Psoas muscle (tissue), 8 donors: ENCODE data around the gene NOP56. TPM values are rescaled to one million over a fixed set of nuclear protein-coding genes. Genes with fewer than 3 reads are reported as not detected.

Experiments
- ATAC-seq, 4 donors: fragments of 200-7000 bp; cut with Tn5 transposase; one replicate each; pipeline ENCODE4 v1.9.1; 2020; ENCODE audit warnings: moderate library complexity in 3 of 4, mild to moderate bottlenecking in 2 of 4
- DNase-seq, 2 donors: peaks; one replicate each; pipeline ENCODE4 v3.0.0-alpha.2; 2020
- H3K27ac ChIP-seq: fragments of 200-600 bp; one replicate; pipeline ENCODE4 v1.8.0; 2022
- H3K27me3 ChIP-seq, 3 donors: fragments of 200-600 bp in 1 of 3; one replicate each; pipeline versions ENCODE4 v1.6.1 to v1.8.0; 2013 to 2022; ENCODE audit warnings: low read length in 2 of 3, mild to moderate bottlenecking in 2 of 3, moderate library complexity in 1 of 3; ENCODE audit not compliant: insufficient read depth in 3 of 3
- H3K36me3 ChIP-seq, 2 donors: fragments of 200-600 bp in 1 of 2; one replicate each; pipeline versions ENCODE4 v1.6.1 to v1.8.0; 2013 to 2022; ENCODE audit warnings: low read depth in 1 of 2, mild to moderate bottlenecking in 1 of 2, moderate library complexity in 1 of 2; ENCODE audit not compliant: insufficient read depth in 1 of 2
- H3K4me1 ChIP-seq: fragments of 200-600 bp; one replicate; pipeline ENCODE4 v1.8.0; 2022
- H3K4me3 ChIP-seq: fragments of 200-600 bp; one replicate; pipeline ENCODE4 v1.8.0; 2022; ENCODE audit warnings: mild to moderate bottlenecking
- H3K9me3 ChIP-seq: fragments of 200-600 bp; one replicate; pipeline ENCODE4 v1.8.0; 2022
- WGBS, 3 donors: extraction: QIAGEN DNeasy Blood & Tissue Kit; methylation state at CpG; one replicate each; pipeline versions ENCODE4 v1.1.6 to v1.1.7; 2013; 5-methylcytosine and 5-hydroxymethylcytosine counted together
- intact Hi-C, 2 donors: fragments of 100-400 bp; cut with DNase I; formaldehyde crosslinking; loops; one replicate each; pipeline versions ENCODE4 v1.11.0 to v1.14.2; 2022
- polyA plus RNA-seq, 3 donors: library from polyadenylated mRNA; stranded (reverse); fragments of 200-250 nt; gene quantifications; one replicate each; pipeline ENCODE4 v1.2.3, GENCODE V29; 2013
- total RNA-seq, 4 donors: library from RNA; stranded (reverse); fragmentation: NEBNext Ultra II Directional in 2 of 4; extraction: Animal tissue kit (Norgen Biotek cat#: 25700) in 2 of 4; gene quantifications; one replicate each; pipeline versions ENCODE4 v1.2.1 to v1.2.4, GENCODE V29; 2021 to 2023
- TF ChIP-seq, protein P1 (sequence below): fragments of 200-600 bp; IDR thresholded peaks from one replicate; pipeline ENCODE4 v1.8.0; 2022; ENCODE audit warnings: antibody characterized with exemption
- donor health status: healthy with polysubstance abuse.
- donor health status: DM: no; HTN: no; CAD: no; lungs with moderate emphysema.
- donor health status: Bipolar disorder and iron deficiency.
- donor health status: healthy.
- donor health status: DM: yes; HTN: yes; CAD: no.
- donor health status: DM: no; HTN: no; CAD: no.
- donor health status: DM: no; HTN: no; CAD: no.
- donor health status: DM: yes; HTN: yes; CAD: no.

The NOP56 gene
- total and polyA plus RNA-seq, 7 donors: 63.2 to 173 (median 91.6) TPM

DNA sequence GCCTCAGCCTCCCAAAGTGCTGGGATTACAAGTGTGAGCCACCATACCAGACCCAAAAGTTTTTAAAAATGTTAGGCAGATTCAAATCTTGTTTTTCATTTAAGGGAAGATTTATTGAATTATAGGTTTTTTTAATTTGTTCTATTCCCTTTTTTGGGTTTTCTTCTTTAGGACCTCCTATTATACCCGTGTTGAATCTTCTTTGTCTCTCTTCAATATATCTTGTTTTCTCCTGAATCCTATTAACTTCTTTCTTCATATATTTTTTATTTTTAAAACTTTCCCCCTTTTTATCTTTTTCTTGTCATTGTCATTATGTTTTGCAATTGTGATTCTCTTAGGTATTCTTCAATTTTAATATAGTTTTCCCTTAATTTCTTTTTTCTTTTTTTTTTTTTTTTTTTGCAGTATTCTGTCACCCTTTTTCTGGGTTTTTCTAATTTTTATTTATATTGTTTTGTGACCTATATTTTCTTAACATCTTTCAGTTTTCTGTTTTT is 45.9 kb upstream of the NOP56 start:
- Histone ChIP-seq H3K9me3 (peaks cover 16% of the 10 kb centered on the region), H3K4me3 (no peak overlapping the region), H3K36me3 (no peaks in the 10 kb centered on the region), H3K4me1 (no peaks in the 10 kb centered on the region), H3K27ac (no peak overlapping the region), H3K27me3 (no peaks in the 10 kb centered on the region)
- no peak for ATAC-seq
- 93 to 96% (median 96%) methylated on average over 1 of the region's 1 CpG for WGBS, 3 donors
- TF ChIP-seq, protein P1, sequence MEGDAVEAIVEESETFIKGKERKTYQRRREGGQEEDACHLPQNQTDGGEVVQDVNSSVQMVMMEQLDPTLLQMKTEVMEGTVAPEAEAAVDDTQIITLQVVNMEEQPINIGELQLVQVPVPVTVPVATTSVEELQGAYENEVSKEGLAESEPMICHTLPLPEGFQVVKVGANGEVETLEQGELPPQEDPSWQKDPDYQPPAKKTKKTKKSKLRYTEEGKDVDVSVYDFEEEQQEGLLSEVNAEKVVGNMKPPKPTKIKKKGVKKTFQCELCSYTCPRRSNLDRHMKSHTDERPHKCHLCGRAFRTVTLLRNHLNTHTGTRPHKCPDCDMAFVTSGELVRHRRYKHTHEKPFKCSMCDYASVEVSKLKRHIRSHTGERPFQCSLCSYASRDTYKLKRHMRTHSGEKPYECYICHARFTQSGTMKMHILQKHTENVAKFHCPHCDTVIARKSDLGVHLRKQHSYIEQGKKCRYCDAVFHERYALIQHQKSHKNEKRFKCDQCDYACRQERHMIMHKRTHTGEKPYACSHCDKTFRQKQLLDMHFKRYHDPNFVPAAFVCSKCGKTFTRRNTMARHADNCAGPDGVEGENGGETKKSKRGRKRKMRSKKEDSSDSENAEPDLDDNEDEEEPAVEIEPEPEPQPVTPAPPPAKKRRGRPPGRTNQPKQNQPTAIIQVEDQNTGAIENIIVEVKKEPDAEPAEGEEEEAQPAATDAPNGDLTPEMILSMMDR: no peak
- intact Hi-C loops: no loop called here
- DNase-seq: no peak

DNA sequence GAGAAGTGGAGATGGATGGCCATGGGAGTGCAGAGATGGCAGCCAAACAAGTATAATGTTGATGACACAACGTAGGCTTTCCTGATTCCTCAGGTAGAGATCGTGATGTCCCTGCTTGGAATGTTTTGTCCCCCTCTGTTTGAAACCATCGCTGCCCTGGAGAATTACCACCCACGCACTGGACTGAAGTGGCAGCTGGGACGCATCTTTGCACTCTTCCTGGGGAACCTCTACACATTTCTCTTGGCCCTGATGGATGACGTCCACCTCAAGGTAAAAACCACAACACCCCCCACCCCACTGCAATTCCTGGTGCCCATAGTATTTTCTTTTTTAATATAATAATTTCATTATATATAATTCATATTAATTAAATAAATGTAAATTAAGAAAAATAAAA is 42.1 kb upstream of the NOP56 start:
- 79 to 87% (median 86%) methylated on average over 6 of the region's 6 CpGs for WGBS, 3 donors
- intact Hi-C loops: no loop called here

DNA sequence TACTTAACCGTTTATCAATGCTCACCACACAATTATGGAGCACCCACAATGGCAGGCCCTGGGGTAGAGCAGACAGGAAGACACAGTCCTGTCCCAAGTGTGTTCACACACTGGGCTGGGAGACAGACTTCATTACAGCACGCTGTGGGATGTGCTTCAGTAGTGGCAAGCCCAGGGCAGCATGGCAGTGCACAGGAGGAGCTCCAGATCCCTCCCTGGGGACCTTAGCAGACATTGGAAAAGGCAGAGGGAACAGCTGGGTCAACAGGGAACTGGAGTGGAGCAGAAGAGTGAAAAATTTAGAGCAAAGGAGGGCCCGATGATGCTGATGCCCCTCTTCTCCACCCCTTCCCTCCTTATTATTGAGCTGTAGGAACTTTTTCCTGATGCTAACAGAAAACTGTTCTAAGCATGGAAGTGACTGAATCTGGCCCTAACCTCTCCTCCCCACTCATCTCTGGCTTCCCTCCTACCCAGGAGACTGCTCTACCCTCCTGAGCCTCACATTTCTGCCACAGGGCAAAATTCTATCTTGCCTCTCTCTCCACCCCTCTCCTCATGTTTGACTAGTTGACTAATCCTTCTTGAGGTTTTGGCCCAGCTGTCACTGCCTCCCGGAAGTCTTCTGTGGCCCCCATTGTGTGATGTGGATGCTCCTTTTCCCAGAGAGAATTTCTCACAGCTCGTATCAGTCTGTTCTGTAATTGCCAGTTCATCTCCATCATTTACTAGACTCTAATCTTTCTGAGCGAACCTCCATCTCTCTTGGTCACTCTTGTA is 41.3 kb upstream of the NOP56 start:
- intact Hi-C loops: no loop called here
- Histone ChIP-seq H3K27ac (no peak overlapping the region), H3K4me3 (no peak overlapping the region), H3K27me3 (peaks cover 0 to 10% (median 0%) of the 10 kb centered on the region in 3 donors), H3K9me3 (peaks cover 17% of the 10 kb centered on the region), H3K36me3 (no peaks in the 10 kb centered on the region), H3K4me1 (no peaks in the 10 kb centered on the region)
- no peak for DNase-seq
- TF ChIP-seq, protein P1: no peak
- 54 to 58% (median 56%) methylated on average over 6 of the region's 6 CpGs for WGBS, 3 donors
- ATAC-seq: no peak

More for the DNA sequence above, 42.1 kb upstream of the NOP56 start:
- TF ChIP-seq, protein P1: no peak
- Histone ChIP-seq H3K9me3 (peaks cover 23% of the 10 kb centered on the region), H3K4me3 (no peak overlapping the region), H3K36me3 (no peaks in the 10 kb centered on the region), H3K27me3 (peaks cover 0 to 10% (median 0%) of the 10 kb centered on the region in 3 donors), H3K27ac (no peak overlapping the region), H3K4me1 (no peaks in the 10 kb centered on the region)
- DNase-seq: no peak
- ATAC-seq: no peak

DNA sequence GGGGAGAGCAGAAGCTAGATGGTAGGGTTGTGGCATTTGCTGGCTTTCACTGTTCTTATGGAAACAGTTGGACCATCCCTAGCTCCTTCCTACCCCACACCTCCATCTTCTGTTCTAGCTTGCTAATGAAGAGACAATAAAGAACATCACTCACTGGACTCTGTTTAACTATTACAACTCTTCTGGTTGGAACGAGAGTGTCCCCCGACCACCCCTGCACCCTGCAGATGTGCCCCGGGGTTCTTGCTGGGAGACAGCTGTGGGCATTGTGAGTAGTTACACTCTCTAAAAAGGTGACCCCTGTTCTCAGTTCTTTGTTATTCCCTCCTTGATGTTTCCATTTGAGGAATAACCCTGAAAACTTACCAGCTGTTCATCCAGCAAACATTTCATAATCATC is 40.4 kb upstream of the NOP56 start:
- H3K36me3 ChIP-seq: no peaks in the 10 kb centered on the region
- H3K4me3 ChIP-seq: no peak overlapping the region
- TF ChIP-seq, protein P1: no peak
- peaks cover 0 to 10% (median 0%) of the 10 kb centered on the region in 3 donors for H3K27me3 ChIP-seq
- ATAC-seq: no peak
- WGBS, 3 donors: 82 to 88% (median 83%) methylated on average over 3 of the region's 3 CpGs
- H3K27ac ChIP-seq: no peak overlapping the region
- DNase-seq: no peak
- peaks cover 13% of the 10 kb centered on the region for H3K9me3 ChIP-seq
- no peaks in the 10 kb centered on the region for H3K4me1 ChIP-seq
- intact Hi-C loops: no loop called here
